Tracheal epithelial cell (primary cell): Measurements from ENCODE around the gene RIMKLB. TPM values are rescaled to one million over a fixed set of nuclear protein-coding genes. Genes with fewer than 3 reads are reported as not detected.

Experiments used
- total RNA-seq: library from RNA; depleted of rRNA; stranded (reverse); fragments of >200 nt; gene quantifications from 2 replicates; pipeline ENCODE4 v1.2.1, GENCODE V29; 2014

RIMKLB gene, protein sequence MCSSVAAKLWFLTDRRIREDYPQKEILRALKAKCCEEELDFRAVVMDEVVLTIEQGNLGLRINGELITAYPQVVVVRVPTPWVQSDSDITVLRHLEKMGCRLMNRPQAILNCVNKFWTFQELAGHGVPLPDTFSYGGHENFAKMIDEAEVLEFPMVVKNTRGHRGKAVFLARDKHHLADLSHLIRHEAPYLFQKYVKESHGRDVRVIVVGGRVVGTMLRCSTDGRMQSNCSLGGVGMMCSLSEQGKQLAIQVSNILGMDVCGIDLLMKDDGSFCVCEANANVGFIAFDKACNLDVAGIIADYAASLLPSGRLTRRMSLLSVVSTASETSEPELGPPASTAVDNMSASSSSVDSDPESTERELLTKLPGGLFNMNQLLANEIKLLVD
- 16.4 and 45.8 TPM in 2 replicates for total RNA-seq

GRCh38 chr12:8697476-8698131, at the start of gene RIMKLB:
RIMKLB (plus strand) TSS chr12:8697991; CDS start chr12:8713867, 15,876 bp downstream.

DNA sequence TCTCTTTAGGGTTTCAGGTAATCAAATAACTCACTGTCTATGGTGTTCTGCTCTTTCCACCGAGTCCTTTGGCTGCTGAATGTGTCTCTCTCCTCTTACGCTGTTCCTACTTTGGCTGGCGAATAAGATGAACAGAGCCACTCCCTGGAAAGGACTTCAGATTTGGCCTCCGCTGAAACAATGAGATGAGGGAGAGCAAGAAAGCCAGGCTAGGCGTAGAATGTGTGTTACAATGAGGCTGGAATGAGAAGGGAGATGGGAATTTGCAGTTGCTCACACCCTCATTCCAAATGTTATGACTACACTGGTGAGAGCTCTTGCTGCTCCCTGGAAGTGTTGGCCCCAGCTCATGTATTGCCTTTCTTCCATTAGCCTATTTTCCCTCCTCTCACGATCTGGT, 35.2 kb upstream of the RIMKLB start, which contains the start of gene MFAP5:
Gene MFAP5, minus strand, starts transcription at position 234 of the 400 bp plus-strand sequence. CDS start 722 bp downstream, outside the sequence.

DNA sequence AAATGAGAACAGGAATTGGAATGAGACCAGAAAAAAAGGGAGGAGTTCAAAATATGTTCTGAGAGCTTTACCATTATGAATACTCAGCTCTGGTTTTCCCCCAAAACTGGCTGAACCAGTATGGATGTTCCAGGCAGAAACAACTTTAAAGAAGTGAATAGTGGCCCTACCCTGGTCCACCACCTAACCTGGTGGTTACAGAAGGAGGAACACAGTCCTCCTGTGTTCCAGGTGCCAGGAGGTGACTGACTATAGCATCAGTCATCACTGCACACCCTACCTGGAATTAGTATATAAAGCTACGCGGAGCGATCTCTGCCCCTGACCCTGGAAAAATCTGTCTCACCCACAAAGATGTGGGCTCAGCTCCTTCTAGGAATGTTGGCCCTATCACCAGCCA, 124.5 kb downstream of the RIMKLB start, which contains the start of gene A2ML1:
Gene A2ML1, plus strand, starts transcription at position 324 of the 400 bp plus-strand sequence. Its CDS starts 31 bp downstream, at position 355.

Other genes starting within 250 kb of the RIMKLB start
- not detected in 2 replicates for gene CLEC6A, start 242.0 kb upstream of the RIMKLB start, total RNA-seq
- under 0.01 TPM in 1 of 2 replicates, not detected in the other for gene CLEC4D, start 184.5 kb upstream of the RIMKLB start, total RNA-seq
- 17.4 TPM in 1 of 2 replicates, not detected in the other for gene CLEC4E, start 157.1 kb upstream of the RIMKLB start, total RNA-seq
- gene AICDA, start 85.1 kb upstream of the RIMKLB start, total RNA-seq = 0.48 TPM in 1 of 2 replicates, not detected in the other
- gene MFAP5, start 35.2 kb upstream of the RIMKLB start, total RNA-seq = 0.72 and 11.5 TPM in 2 replicates
- 45.1 and 95.9 TPM in 2 replicates for gene A2ML1, start 124.6 kb downstream of the RIMKLB start, total RNA-seq
- 6.7 and 9.4 TPM in 2 replicates for gene PHC1, start 216.5 kb downstream of the RIMKLB start, total RNA-seq